GM18499 (cell line): ENCODE results near the gene SLC12A1.

Source experiments
- ATAC-seq: cut with Tn5 transposase; IDR thresholded peaks from one replicate; pipeline ENCODE4 v1.9.1; 2021; ENCODE audit warnings: moderate number of reproducible peaks; ENCODE audit not compliant: insufficient read depth, unreplicated experiment

The SLC12A1 gene

DNA sequence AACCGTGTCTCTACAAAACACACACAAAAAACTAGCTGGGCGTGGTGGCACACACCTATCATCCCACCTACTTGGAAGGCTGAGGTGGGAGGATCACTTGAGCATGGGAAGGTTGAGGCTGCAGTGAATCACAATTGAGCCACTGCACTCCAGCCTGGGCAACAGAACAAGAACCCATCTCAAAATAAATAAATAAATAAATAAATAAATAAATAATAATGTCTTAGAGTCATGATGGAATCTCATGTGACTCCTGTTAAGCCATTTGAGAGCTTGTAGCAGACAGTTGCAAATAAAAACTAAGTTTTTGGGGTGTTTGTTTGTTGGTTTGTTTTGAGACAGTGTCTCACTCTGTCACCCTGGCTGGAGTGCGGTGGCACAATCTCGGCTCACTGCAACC lies 33.2 kb downstream of the SLC12A1 start:
- ATAC-seq, result no peak

DNA sequence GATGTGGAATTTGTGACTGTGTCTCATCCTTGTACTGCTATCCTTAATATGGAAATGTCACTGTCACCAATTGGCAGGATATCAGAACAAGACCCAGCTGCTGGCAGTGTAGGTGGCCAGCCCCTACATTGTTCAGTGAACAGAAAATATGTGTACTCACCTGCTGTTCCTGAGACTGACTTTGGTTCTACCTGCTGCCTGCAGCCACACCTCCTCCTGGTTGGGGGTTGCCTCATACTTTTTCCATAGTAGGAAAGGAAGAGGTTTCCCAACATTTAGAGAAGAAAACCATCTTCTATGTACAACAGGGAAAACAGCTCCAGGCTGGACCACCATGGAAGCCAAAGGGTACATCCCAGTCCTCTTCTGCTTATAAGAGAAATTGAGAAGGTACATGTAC lies 35.9 kb downstream of the SLC12A1 start:
- ATAC-seq, result no peak

DNA sequence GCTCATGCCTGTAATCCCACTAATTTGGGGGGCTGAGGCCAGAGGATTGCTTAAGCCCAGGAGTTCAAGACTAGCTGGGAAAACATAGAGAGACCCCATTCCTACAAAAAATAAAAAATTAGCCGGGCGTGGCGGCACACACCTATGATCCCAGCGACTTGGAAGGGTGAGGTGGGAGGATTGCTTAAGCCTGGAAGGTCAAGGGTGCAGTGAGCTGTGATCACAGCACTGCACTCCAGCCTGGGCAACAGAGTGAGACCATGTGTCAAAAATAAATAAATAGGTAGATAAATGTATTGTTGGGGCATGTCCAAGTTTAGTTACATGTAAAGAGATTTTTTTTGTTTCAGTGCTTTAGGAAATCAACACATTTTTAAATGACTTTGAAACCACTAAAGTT lies 36.4 kb downstream of the SLC12A1 start:
- no peak for ATAC-seq

DNA sequence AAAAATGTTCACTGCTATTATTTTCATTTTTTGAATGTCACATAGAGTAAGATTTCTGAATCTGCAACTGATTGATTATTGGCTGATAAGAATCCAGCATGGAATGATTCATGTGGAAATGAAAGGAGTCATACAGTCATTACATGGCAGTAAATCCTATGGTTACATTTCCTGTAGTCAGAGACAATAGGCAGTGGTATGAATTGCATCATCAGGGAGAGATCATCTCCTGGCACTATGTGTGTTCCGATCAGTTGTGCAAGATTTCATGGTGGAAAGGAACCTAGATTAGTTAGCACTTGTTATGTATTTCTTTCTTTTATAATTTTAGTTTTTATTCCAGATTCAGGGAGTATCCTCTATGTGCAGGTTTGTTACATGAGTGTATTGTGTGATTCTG lies 38.8 kb downstream of the SLC12A1 start:
- no peak for ATAC-seq

DNA sequence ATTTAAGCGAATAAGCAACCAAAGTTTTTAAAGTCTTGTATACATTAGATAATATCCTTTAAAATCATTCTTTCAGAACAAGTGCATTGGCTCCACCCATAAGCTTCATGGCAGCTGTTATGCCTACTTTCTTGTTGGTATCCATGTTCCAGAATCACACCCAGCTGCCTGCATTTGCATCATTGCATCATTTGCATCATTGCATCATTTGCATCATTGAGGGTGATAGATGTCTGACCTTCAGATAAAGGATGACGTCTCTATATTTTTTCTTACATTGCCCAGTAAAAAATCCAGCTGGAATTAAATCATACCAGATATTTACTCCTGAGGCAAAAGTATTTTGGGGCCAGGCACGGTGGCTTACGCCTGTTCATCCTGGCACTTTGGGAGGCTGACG lies 42.3 kb downstream of the SLC12A1 start:
- ATAC-seq, result no peak

DNA sequence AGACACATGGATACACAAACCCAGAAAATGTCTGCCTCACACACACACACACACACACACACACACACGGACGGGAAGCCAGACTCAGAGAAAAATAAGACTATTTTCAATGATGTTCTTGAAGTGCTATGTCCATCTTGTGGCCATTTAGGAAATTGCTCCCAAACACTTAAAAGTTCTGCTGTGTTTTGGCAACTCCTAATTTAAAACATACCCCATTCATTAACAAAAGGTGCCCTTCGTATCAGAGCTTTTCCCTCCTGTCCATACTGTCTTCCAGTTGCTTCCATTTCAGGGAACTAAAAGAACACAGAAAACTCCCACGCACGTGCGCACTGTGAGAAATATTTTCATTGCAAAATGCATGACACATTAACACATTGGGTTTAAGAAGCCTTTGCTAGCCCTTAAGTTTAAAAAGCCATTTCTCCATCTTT lies 44.6 kb downstream of the SLC12A1 start:
- ATAC-seq, result no peak

DNA sequence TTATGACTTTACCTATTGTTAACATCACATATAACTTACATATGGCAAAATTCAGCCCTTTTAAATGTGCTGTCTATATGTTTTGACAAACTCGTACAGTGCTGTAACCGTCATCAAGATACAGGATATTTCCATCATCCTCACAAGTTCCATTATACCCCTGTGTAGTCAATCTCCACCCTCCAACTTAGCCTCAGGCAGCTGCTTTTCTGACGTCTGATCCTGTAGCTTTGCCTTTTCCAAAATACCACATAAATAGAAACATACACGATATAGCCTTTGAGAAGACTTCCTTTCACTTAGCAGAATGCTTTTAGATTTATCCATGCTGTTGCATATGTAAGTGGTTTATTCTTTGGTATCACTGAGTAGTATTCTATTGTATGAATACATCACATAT lies 47.1 kb downstream of the SLC12A1 start:
- no peak for ATAC-seq

DNA sequence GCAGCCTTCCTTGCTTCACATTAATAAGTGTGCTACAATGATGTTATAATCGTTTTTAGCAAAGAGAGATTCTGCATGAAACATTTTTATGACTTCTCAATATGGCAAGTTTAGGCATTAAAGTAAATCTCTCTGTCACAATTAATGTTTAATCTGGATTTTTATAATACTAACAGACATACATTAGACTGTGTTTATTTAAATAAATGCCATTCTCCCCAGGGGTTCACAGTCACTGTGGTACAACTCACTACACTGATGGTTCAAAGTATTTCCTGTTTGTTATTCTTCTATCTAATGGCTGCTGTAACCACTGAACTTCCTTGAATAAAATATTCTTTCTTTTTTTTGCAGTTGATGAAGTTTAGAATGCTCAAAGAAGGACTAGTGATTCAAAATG lies 59.0 kb downstream of the SLC12A1 start:
- no peak for ATAC-seq

DNA sequence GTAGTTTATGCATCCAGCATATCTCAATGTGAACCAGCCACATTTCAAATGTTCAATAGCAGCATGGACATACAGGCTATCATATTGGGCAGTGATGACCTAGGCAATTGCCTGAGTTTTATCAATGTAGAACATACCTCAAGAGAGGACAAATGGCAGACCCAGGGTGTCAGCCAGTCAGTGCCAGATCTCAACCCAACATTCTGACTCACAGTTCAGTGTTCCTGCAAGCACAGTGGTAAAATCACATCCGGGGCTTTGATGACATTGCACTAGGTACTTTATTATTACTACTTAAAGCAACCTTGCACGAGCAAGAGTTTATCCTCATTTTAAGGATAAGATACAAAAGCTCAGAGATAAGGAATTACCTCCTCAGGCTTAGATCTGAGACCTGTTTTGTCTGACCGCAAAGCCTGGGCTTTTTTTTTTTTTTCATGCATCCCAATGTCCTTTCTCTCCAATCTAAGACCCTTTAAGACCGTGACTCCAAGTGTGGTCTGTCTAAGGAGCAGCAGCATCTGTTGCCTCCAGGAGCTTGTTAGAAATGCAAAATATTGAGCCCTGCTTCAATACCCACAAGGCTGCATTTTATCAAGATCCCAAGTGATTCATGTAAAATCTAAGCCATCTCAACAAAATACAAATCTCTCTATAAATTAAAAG lies 60.1 kb downstream of the SLC12A1 start:
- ATAC-seq, result no peak

DNA sequence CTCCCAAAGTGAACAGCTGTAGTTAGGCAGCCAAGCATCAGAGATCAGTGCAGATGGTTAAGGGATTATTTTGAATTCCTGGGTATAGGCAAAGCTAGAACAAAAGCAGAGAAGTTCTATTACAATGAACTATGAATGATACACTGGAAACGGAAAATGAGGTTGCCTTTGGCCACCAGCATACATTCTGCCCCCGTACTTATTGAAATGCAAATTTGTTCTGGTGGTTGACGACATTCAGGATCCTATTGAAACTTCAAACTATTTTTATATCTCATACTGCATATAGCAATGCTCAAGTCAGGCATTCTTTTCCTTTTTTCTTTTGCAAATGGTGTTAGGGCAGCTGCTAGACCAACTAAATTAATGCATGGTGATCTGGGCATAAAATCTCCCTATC lies 61.7 kb downstream of the SLC12A1 start:
- no peak for ATAC-seq

DNA sequence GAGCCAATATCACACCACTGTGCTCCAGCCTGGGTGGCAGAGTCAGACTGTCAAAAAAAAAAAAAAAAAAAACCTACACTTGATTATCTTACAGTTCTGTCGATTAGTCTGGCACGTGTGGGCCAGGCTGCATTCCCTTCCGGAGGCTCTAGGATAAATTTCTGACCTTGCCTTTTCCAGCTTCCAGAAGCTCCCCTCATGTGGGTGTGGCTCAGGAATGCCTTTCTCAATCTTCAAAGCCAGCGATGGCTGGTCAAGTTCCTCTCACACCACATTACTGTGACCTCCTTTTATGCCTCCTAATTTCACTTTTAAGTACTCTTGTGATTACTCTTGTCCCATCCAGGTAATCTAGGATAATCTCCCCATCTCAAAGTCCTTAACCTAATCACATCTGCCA lies 66.9 kb downstream of the SLC12A1 start:
- ATAC-seq, result no peak

DNA sequence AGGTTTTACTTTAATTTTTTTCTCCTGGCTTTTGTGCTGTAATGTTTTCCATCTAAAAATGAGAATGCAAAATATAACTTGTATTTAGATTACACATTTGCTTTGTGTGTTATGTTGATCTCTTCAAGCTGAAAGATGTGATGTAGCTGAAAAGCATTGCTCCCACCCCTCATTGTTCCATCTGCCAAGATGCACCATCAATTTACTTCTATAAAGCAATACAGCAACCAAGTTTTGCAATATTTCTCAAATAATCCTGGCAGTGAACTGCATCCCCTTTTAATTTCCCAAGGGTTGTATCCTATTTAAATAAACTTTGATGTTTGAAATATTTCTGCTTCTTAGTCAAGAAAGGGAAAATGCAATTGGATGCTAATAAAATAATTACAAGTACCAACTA lies 72.6 kb downstream of the SLC12A1 start:
- ATAC-seq, result no peak

DNA sequence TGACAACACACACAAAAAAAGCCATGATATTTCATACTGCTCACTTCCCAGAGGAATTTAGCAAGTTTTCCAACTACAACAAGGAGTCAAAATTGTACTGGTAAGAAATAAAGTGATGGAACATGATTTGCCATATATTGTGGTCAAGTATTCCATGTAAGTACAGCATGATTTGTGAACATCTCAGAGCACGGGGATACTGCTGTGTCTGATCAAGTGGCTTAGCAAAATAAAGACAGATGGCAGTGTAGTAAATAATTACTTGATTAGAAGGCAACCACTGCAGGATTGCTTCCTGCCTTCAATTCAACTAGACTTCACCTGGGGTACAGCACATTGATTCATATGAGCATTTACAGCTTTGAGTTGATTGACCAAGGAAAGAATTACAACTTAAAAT lies 73.5 kb downstream of the SLC12A1 start:
- no peak for ATAC-seq

DNA sequence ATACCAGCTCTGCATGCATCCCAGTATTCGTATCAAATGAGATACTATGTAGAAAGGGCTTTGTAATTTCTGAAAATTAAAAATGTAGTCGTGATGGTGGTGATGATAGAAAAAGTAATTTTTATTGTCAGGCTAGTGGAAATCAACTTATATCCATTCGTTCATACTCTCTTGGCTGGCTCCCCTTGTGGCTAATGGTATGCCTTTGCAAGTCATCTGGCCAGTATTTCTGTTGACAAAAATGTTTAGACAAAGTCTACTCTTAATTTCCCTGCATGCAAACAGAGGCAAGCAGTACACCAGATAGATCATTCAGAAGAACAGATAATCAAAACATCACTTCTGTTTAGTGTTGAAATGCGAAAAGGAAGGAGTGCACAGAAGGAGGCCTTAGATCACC lies 75.6 kb downstream of the SLC12A1 start:
- ATAC-seq, result no peak

DNA sequence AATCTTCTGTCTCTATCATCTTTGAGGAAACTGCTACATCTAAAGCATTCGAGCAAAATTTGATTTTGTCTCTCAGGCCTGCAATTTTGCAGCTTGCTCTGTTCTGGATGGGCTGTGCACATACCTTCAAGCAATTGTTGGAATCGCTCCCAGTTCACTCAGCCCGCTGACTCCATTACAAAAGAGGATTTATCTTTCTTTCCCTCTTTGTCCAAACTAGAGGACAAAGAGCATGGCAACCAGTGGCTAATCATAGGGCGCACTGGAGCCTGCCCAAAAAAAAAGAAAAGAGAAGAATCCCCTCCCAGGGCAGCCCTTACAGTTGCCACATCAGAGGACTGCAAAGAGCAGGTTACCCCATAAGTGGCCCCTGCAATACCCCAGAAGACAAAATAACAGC lies 76.1 kb downstream of the SLC12A1 start:
- no peak for ATAC-seq

DNA sequence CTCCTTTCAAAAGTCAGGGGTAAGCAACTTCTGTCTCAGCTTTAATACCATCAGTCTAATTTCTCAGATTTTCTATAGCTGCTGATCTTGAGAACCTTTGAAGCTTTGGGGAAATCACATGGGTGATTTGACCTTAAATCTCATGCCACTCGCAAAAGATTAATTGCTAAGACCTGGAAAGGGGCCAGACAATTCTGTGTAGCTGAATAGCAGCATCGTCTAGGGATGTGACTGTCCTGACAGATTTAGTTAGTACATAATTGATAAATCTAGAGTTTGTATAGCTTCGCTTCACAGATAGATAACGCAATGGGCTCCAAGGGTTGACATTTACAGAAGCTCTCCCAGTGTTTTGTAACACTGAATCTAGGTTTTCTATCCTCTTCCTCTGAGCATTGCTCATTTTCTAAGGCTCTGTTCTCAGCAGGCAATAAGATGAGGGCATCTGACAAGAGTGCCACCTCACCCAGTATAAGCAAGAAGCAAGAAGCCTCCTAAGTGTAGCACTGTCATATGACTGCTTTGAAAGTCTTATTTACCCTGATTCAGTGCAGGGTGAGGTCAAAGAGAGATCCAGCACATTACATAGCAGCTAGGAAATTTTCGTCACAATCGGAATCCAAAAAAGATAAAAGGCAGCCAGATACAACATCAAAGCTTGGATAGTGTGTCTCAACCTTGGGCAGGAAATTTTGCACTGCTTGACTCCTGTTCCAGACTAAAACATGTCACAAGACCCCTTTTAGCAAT lies 77.5 kb downstream of the SLC12A1 start:
- no peak for ATAC-seq

DNA sequence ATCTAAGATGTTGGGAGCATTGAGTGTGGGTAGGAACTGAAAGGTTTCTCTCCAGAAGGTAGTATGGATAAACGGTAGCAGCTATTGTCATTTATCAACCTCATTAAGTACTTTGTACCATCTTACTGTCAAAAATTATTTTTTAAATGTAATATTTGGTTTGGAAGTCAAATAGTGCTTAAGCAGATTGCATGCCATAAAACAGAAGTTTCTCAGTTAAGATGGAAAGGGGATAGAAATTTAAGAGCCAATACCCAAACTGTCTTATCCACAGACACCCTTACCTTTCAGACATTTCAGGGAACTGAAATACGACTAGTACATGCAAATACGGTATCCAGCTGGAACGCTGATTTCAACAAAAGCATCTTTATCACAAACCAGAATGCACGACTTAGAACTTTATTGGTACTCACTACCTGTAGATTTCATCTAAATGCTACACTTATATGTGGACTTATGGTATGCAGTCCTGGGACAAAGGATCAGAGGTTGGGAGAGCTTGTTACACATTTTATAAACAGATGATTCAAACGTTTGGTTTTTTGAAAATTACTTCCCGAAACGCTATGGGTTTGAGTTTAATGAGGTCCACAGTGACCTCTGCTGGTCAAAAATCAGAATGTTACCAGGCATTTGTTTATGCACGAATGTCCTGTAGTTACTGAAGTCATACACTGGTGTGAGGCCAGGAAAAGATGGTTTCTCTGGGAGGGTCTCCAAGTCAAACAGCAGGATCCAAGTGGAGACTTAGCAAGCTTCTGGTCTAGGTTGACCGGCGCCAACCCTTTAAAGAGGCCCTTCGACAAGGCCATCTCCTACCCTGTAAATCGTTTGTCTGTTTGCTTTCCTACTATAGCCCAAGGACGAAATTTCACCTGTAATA lies 79.5 kb downstream of the SLC12A1 start:
- ATAC-seq, result peak; percentile 86

DNA sequence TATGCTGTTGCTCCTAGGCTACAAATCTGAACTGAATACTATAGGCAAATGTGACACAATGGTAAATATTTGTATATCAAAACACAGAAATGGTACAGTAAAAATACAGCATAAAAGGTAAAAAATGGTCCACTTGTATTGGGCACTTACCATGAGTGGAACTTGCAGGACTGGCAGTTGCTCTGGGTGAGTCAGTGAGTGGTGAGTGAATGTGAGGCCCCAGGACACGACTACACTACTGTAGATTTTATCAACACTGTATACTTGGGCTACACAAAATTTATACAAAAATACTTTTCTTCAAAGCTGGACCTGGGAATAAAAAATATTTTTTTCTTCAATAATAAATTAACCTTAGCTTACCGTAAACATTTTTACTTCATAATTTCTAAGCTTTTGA lies 83.5 kb downstream of the SLC12A1 start:
- no peak for ATAC-seq

DNA sequence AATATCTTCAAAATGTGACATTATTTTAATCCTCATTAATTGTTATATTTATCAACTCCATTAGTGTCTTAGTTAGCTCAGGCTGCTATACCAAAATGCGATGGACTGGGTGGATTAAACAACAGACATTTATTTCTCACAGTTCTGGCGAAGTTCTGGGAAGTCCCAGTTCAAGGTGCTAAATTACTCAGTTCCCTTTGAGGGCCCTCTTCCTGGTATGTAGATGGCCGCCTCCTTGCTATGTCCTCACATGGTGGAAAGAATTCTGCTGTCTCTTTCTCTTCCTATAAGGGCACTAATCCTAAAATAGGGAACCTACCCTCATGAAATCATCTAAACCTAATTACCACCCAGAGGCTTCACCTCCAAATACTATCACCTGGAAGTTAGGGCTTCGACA lies 86.4 kb downstream of the SLC12A1 start:
- ATAC-seq, result no peak

DNA sequence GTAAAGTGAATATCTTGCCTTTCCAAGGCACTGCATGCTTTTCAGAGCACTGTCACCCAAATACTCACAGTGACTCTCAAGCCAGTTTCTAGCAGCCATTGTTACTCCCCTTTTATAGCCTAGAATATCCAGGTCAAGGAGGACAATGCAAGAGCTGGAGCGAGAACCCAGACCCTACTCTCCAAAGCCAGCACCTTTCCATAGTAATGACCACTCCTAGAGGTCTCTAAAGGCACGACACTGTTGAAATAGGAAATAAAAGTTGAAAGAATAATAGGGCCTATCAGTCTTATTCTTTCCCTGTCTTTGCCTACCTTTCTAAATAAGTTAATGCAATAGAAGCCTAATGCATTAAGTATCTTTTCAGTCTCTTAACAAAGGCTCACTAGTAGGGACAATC lies 91.6 kb downstream of the SLC12A1 start:
- no peak for ATAC-seq

DNA sequence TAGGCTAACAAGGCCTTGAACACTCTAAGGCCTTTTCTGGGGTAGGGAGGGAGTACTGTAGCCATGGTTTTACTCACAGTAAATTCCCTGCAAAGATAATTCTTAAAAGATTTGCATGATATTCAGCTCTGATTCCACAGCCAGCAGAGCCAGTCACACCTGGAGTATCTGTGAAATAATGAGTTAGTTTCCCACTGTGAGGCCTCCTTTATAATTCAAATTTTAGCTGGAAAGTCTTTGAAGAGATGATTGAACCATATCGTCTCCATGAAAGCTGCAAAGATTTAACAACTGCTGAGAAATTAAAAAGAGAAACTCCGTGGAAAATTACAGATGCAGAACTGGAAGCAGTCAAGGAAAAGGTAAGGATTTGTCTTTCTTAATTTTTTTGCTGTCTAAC lies 92.8 kb downstream of the SLC12A1 start:
- ATAC-seq, result no peak
